ENCODE data around the gene IFIH1.

IFIH1 gene

DNA sequence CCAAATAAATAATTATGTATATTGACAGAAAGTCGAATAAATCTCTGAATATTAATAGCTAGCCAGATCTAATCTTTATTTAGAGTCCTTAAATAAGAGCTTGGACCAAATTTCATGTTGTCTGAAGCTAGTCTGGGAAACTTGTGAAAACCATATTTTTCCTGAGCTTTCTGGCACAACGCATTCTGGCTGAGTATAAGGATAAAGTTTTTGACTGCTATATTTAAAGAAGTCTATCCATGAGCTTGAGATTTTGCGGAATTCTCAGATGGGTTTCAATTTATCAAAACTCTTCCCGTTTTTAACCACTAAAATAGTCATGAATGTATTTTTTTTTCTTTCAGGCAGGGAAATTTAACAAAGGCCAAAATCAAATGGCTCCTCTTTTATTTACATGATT lies 99.1 kb downstream of the IFIH1 start:
- no peak for DNase-seq

DNA sequence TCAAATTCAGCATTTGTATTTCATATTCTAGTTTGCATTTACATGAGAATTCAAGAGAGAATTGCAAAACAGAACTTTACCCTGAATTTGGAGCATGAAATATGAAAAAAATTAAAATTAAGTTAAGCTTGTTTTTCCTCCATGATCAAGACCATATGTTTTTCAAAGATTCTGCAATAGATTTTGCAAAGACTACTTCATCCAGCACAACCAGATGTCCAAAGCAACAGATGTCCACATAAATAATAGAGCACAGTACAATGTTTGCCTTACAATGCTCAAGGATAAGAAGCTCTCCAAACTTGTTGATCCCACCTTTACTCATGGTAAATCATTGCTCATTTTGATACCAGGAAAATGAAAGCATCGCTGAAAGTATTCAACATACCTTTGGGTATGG lies 100.9 kb downstream of the IFIH1 start:
- DNase-seq: no peak

Data from amygdala (tissue), 56 donors.